SK-N-SH (cell line): ENCODE measurements around the gene LCE3A.
A peak's percentile ranks its signal among the peaks of the same experiment; 100 is the strongest.

Source experiments
- CTCF ChIP-seq: fragments of 200-600 bp; sonication (generic); IDR thresholded peaks from 2 replicates; pipeline ENCODE4 v1.6.1; 2017; ENCODE audit warnings: antibody characterized with exemption, mild to moderate bottlenecking, moderate library complexity
- FOXJ3 ChIP-seq: sonication (generic); formaldehyde crosslinking; IDR thresholded peaks from 2 replicates; pipeline ENCODE4 v1.5.1; 2020; ENCODE audit warnings: mild to moderate bottlenecking, missing genetic modification reagents
- NRF1 ChIP-seq: IDR thresholded peaks from 2 replicates; pipeline ENCODE4 v1.6.1; 2012; ENCODE audit warnings: low read depth, mild to moderate bottlenecking, low read length
- RAD21 ChIP-seq: IDR thresholded peaks from 2 replicates; pipeline ENCODE4 v1.6.1; 2012; ENCODE audit warnings: mild to moderate bottlenecking, low read length
- RXRA ChIP-seq: IDR thresholded peaks from 2 replicates; pipeline ENCODE4 v1.4.0; 2012; ENCODE audit warnings: low read depth, mild to moderate bottlenecking, borderline replicate concordance
- SIN3A ChIP-seq: IDR thresholded peaks from 2 replicates; pipeline ENCODE4 v1.6.1; 2012; ENCODE audit warnings: low read depth, mild to moderate bottlenecking, low read length, moderate library complexity, borderline replicate concordance
- SMC3 ChIP-seq: IDR thresholded peaks from 2 replicates; pipeline ENCODE4 v1.6.1; 2012; ENCODE audit warnings: low read depth, low read length, improper control_type of control experiment
- USF2 ChIP-seq: fragments of 150-350 bp; IDR thresholded peaks from 2 replicates; pipeline ENCODE4 v1.6.1; 2017; ENCODE audit warnings: antibody characterized with exemption, low read length, low read depth, borderline replicate concordance

GRCh38 chr1:152623203-152623844, 421 bp upstream of the LCE3A start:
- TF ChIP-seq RXRA (no peak), FOXJ3 (no peak), USF2 (no peak), CTCF (peak; percentile 36; the same call in 1 of the 2 replicates), RAD21 (no peak), SMC3 (no peak), SIN3A (no peak), NRF1 (no peak)
